Measurements from ENCODE around the gene NFKB2. TPM values are rescaled to one million over a fixed set of nuclear protein-coding genes. Genes with fewer than 3 reads are reported as not detected.

NFKB2 gene
- total and polyA plus RNA-seq, 2 of the 8 experiments (the other 6 are each of a cell fraction or from before 2014, with no cell fraction given) = 20.4 to 31.4 TPM

DNA sequence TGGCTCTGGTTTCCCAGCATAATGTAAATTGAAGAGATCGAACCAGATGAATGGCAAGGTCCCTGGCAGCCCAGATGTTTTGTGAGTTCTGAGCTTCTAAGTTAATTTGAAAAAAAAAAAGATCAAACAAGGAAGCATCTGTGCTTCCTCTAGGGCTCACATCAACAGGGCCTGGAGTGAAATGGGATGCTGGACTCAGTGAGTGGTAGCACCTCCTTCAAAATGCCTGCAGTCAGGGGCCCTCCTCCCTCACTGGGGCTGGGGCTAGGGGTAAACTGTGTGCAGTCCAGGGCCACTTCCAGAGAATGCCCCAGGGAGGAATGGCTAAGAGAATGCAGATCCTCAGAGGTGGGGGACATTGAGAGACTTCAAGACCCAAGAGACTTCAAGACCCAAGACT lies 42.9 kb downstream of the NFKB2 start:
- ChIA-PET CTCF (ENCODE audit: partially characterized antibody) (interaction anchor here (0.7 to 3.1 kb wide), 4 partner anchors 14 to 612 kb away, joined by 3 to 9 read pairs (median 4); no protein-coding TSS in a partner anchor), POLR2A (ENCODE audit: partially characterized antibody) (interaction anchor here (0.7 to 9.0 kb wide), 2 partner anchors 13 to 17 kb away, joined by 3 to 75 read pairs; partner anchors contain the start of gene C10orf95)
- no peak overlapping the region for H4K91ac ChIP-seq (replicated peaks; ENCODE audit: insufficient read length, low read length)
- no peak overlapping the region for H3K4me2 ChIP-seq (ENCODE audit: insufficient read depth in 1 of 2, low read depth in 2 of 2, low read length in 2 of 2)
- H3K36me3 ChIP-seq (ENCODE audit: control insufficient read depth in 2 of 4, insufficient read depth in 4 of 4, low read length in 3 of 4) = no peaks in the 10 kb centered on the region
- H3K4ac ChIP-seq (replicated peaks; ENCODE audit: insufficient read length, low read depth, low read length) = no peak overlapping the region
- H4K8ac ChIP-seq (ENCODE audit: extremely low read depth, insufficient read depth, low read length) = no peak overlapping the region
- no peak overlapping the region for H4K5ac ChIP-seq (ENCODE audit: insufficient read length, low read depth, low read length)
- H2BK15ac ChIP-seq (ENCODE audit: low read length) = no peak overlapping the region
- no peak overlapping the region for H3K14ac ChIP-seq (ENCODE audit: insufficient read length)
- no peak overlapping the region for H3K56ac ChIP-seq (replicated peaks; ENCODE audit: insufficient read length, low read depth, low read length)
- no peak overlapping the region for H2BK5ac ChIP-seq (ENCODE audit: low read depth, low read length)
- WGBS, 2 experiments (ENCODE audit: extremely low coverage in 1 of 2, insufficient coverage in 1 of 2, insufficient read length in 1 of 2, insufficient replicate concordance in 2 of 2, low coverage in 1 of 2, low lambda C conversion rate in 2 of 2, missing lambda C conversion rate in 1 of 2) = 69% methylated on average over 1 of the region's 1 CpG; no CpG with 5 or more reads in 1 of the 2 experiments
- no peak overlapping the region for H3K4me3 ChIP-seq (ENCODE audit: extremely low read depth in 1 of 4, insufficient read depth in 2 of 4, low read depth in 3 of 4, low read length in 4 of 4)
- no peak overlapping the region for H2AK5ac ChIP-seq (ENCODE audit: low read depth, low read length)
- H3K9me3 ChIP-seq (ENCODE audit: insufficient read depth in 2 of 2, low read depth in 1 of 2, low read length in 1 of 2) = no peaks in the 10 kb centered on the region
- H3K79me1 ChIP-seq (ENCODE audit: low read depth, low read length) = no peaks in the 10 kb centered on the region
- H3K9ac ChIP-seq (replicated peaks in 1 of 4; ENCODE audit: extremely low read depth in 1 of 4, low read depth in 3 of 4, low read length in 3 of 4) = no peak overlapping the region
- DNase-seq (ENCODE audit: low read depth in 1 of 2, low spot score in 2 of 2) = no peak
- H3K23me2 ChIP-seq (ENCODE audit: low read depth, low read length) = no peaks in the 10 kb centered on the region
- H2AFZ ChIP-seq (ENCODE audit: low read length) = no peak overlapping the region
- no peak overlapping the region for H2BK12ac ChIP-seq (ENCODE audit: low read depth, low read length)
- H3K27ac ChIP-seq (ENCODE audit: low read depth, low read length) = no peak overlapping the region
- H3K4me1 ChIP-seq (replicated peaks in 1 of 4; ENCODE audit: control insufficient read depth in 3 of 4, insufficient read depth in 4 of 4, low read length in 3 of 4) = peaks cover 0 to 12% (median 8%) of the 10 kb centered on the region in 4 experiments; a peak in 6 of 7 replicates
- FAIRE-seq = no peak
- H3K23ac ChIP-seq (ENCODE audit: insufficient read length) = no peak overlapping the region
- no peaks in the 10 kb centered on the region for H4K20me1 ChIP-seq (replicated peaks in 1 of 2; ENCODE audit: control insufficient read depth in 1 of 2, insufficient read depth in 2 of 2, low read length in 2 of 2)
- no peaks in the 10 kb centered on the region for H3K79me2 ChIP-seq (ENCODE audit: control insufficient read depth in 1 of 2, insufficient read depth in 2 of 2, low read length in 2 of 2)
- H3K27me3 ChIP-seq (replicated peaks in 1 of 4; ENCODE audit: control insufficient read depth in 3 of 4, extremely low read depth in 1 of 4, insufficient read depth in 3 of 4, low read length in 3 of 4) = peaks cover 13 to 32% (median 29%) of the 10 kb centered on the region in 4 experiments
- no peak overlapping the region for H2BK120ac ChIP-seq (replicated peaks; ENCODE audit: low read depth, low read length)
- H3K18ac ChIP-seq (ENCODE audit: extremely low read depth, low read length) = no peak overlapping the region
- H2BK20ac ChIP-seq (ENCODE audit: low read length) = no peak overlapping the region
- TF ChIP-seq GABPA (IDR thresholded peaks at IDR 0.05; ENCODE audit: borderline replicate concordance, insufficient read depth, low read length) = no peak
- no peak for TF ChIP-seq FOSL1 (IDR thresholded peaks at IDR 0.05; ENCODE audit: insufficient read depth, low read depth, low read length)
- TF ChIP-seq MAFK (IDR thresholded peaks at IDR 0.05; ENCODE audit: low read depth, low read length) = no peak
- no peak for TF ChIP-seq EP300 (IDR thresholded peaks at IDR 0.05; ENCODE audit: borderline replicate concordance in 1 of 2, low read depth in 2 of 2, low read length in 2 of 2)
- no peak for TF ChIP-seq ZNF274 (IDR thresholded peaks at IDR 0.05; ENCODE audit: borderline replicate concordance, extremely low read depth, low read length)
- no peak for TF ChIP-seq CBX5 (IDR thresholded peaks at IDR 0.05; ENCODE audit: low read depth, low read length)
- TF ChIP-seq HDAC2 (IDR thresholded peaks at IDR 0.05; ENCODE audit: borderline replicate concordance in 1 of 2, low read depth in 2 of 2, low read length in 2 of 2) = no peak
- TF ChIP-seq KDM1A (IDR thresholded peaks at IDR 0.05; ENCODE audit: borderline replicate concordance, low read length) = no peak
- no peak for TF ChIP-seq CHD2 (IDR thresholded peaks at IDR 0.05; ENCODE audit: low read length)
- TF ChIP-seq POLR2AphosphoS5 (IDR thresholded peaks at IDR 0.05; ENCODE audit: low read depth, low read length) = no peak
- TF ChIP-seq, protein P1, sequence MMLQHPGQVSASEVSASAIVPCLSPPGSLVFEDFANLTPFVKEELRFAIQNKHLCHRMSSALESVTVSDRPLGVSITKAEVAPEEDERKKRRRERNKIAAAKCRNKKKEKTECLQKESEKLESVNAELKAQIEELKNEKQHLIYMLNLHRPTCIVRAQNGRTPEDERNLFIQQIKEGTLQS (IDR thresholded peaks at IDR 0.05; ENCODE audit: insufficient read depth, low read depth, low read length) = no peak
- TF ChIP-seq SP1 (IDR thresholded peaks at IDR 0.05; ENCODE audit: low read depth, low read length) = no peak
- no peak for TF ChIP-seq ASH2L (IDR thresholded peaks at IDR 0.05; ENCODE audit: low read length)
